IMR-90 (cell line): ENCODE measurements around the gene LAMA3. TPM values are rescaled to one million over a fixed set of nuclear protein-coding genes. Genes with fewer than 3 reads are reported as not detected.

Source experiments
- ATAC-seq: fragments of 200-7000 bp; cut with Tn5 transposase; 2 replicates; pipeline ENCODE4 v1.9.1; 2020; ENCODE audit warnings: low read depth, mild to moderate bottlenecking, moderate library complexity
- BruUV-seq: library from RNA; stranded (reverse); fragments of 400-500 nt; replicated peaks from 2 replicates; lab custom pipeline; 2021; lab: Mats Ljungman, UMichigan
- CTCF ChIA-PET: fragments of 300-600 bp; formaldehyde crosslinking; extraction: SDS; loops from one replicate; lab custom pipeline; 2021; ENCODE audit warnings: antibody characterized with exemption; lab: Yijun Ruan, JAX
- POLR2A ChIA-PET: fragments of 300-600 bp; sonication (Branson Sonifier 250); formaldehyde crosslinking; loops from one replicate; lab custom pipeline; 2022; ENCODE audit warnings: antibody characterized with exemption; ENCODE audit not compliant: unreplicated experiment; lab: Charles Lee
- DNase-seq: peaks from one replicate; pipeline ENCODE4 v3.0.0; 2013
- H2AFZ ChIP-seq: replicated peaks from 2 replicates; pipeline ENCODE3; 2013; ENCODE audit warnings: low read length, mild to moderate bottlenecking; ENCODE audit not compliant: poor library complexity
- H2AK5ac ChIP-seq: 2 replicates; pipeline ENCODE4 v1.6.1; 2013; ENCODE audit warnings: low read depth, low read length, inconsistent platforms
- H2AK9ac ChIP-seq: replicated peaks from 2 replicates; pipeline ENCODE3; 2013; ENCODE audit warnings: mild to moderate bottlenecking, low read depth, low read length, moderate library complexity; ENCODE audit not compliant: poor library complexity
- H2BK120ac ChIP-seq: 2 replicates; pipeline ENCODE4 v1.6.1; 2013; ENCODE audit warnings: low read depth, low read length, inconsistent platforms
- H2BK15ac ChIP-seq: 3 replicates; pipeline ENCODE4 v1.6.1; 2013; ENCODE audit warnings: low read depth, low read length, inconsistent platforms
- H2BK20ac ChIP-seq: 2 replicates; pipeline ENCODE4 v1.6.1; 2013; ENCODE audit warnings: low read depth, mild to moderate bottlenecking, inconsistent platforms, low read length, moderate library complexity
- H2BK5ac ChIP-seq: 2 replicates; pipeline ENCODE4 v1.6.1; 2013; ENCODE audit warnings: mild to moderate bottlenecking, low read depth, low read length, inconsistent platforms; ENCODE audit not compliant: poor library complexity, severe bottlenecking
- H3K14ac ChIP-seq: replicated peaks from 2 replicates; pipeline ENCODE4 v1.6.1; 2013; ENCODE audit warnings: low read depth, low read length, inconsistent platforms
- H3K18ac ChIP-seq: 2 replicates; pipeline ENCODE4 v1.6.1; 2013; ENCODE audit warnings: low read depth, low read length, control low read depth
- H3K23ac ChIP-seq: 2 replicates; pipeline ENCODE4 v1.6.1; 2013; ENCODE audit warnings: low read depth, low read length, inconsistent platforms
- H3K27ac ChIP-seq: 2 replicates; pipeline ENCODE4 v1.5.1; 2013; ENCODE audit warnings: mild to moderate bottlenecking, control low read depth, low read length; ENCODE audit not compliant: insufficient read depth
- H3K27me3 ChIP-seq: 2 replicates; pipeline ENCODE4 v1.6.1; 2013; ENCODE audit warnings: low read length; ENCODE audit not compliant: control insufficient read depth, insufficient read depth
- H3K36me3 ChIP-seq: 2 replicates; pipeline ENCODE4 v1.6.1; 2013; ENCODE audit warnings: low read length, mixed read lengths; ENCODE audit not compliant: control insufficient read depth, insufficient read depth
- H3K4ac ChIP-seq: 2 replicates; pipeline ENCODE4 v1.6.1; 2013; ENCODE audit warnings: low read depth, low read length, inconsistent platforms
- H3K4me1 ChIP-seq: 2 replicates; pipeline ENCODE4 v1.6.1; 2013; ENCODE audit warnings: low read length, mixed read lengths; ENCODE audit not compliant: control insufficient read depth, insufficient read depth
- H3K4me2 ChIP-seq: 2 replicates; pipeline ENCODE4 v1.6.1; 2013; ENCODE audit warnings: low read depth, mild to moderate bottlenecking, control low read depth, low read length, moderate library complexity
- H3K4me3 ChIP-seq: 2 replicates; pipeline ENCODE4 v1.5.1; 2013; ENCODE audit warnings: low read depth, mild to moderate bottlenecking, control low read depth, low read length, moderate library complexity; ENCODE audit not compliant: insufficient read depth
- H3K56ac ChIP-seq: 2 replicates; pipeline ENCODE4 v1.6.1; 2013; ENCODE audit warnings: low read length, inconsistent platforms; ENCODE audit not compliant: insufficient read depth; ENCODE audit errors: extremely low read depth
- H3K79me1 ChIP-seq, 2 experiments: 2 replicates each; pipeline ENCODE4 v1.6.1; 2013; ENCODE audit warnings: low read length in 2 of 2, inconsistent platforms in 1 of 2, low read depth in 1 of 2
- H3K9ac ChIP-seq: 2 replicates; pipeline ENCODE4 v1.6.1; 2013; ENCODE audit warnings: low read depth, low read length, control low read depth
- H3K9me1 ChIP-seq: 2 replicates; pipeline ENCODE4 v1.6.1; 2013; ENCODE audit warnings: low read length, inconsistent platforms; ENCODE audit not compliant: insufficient read depth
- H3K9me3 ChIP-seq: 2 replicates; pipeline ENCODE4 v1.6.1; 2013; ENCODE audit warnings: low read length; ENCODE audit not compliant: control insufficient read depth, insufficient read depth
- H4K20me1 ChIP-seq: 2 replicates; pipeline ENCODE4 v1.6.1; 2013; ENCODE audit warnings: low read length, inconsistent platforms; ENCODE audit not compliant: insufficient read depth
- H4K5ac ChIP-seq: 2 replicates; pipeline ENCODE4 v1.6.1; 2013; ENCODE audit warnings: mild to moderate bottlenecking, low read depth, low read length, control low read depth
- H4K8ac ChIP-seq, 2 experiments: 2 replicates each; pipeline ENCODE4 v1.6.1; 2013; ENCODE audit warnings: low read depth in 2 of 2, low read length in 2 of 2, control low read depth in 1 of 2, inconsistent platforms in 1 of 2
- H4K91ac ChIP-seq: 2 replicates; pipeline ENCODE4 v1.6.1; 2013; ENCODE audit warnings: low read depth, low read length, inconsistent platforms; ENCODE audit not compliant: insufficient read depth
- FOS ChIP-seq: fragments of 150-350 bp; IDR thresholded peaks from 2 replicates; pipeline ENCODE4 v1.6.1; 2016; ENCODE audit warnings: low read depth, low read length
- MAZ ChIP-seq: IDR thresholded peaks from 2 replicates; pipeline ENCODE4 v1.6.1; 2012; ENCODE audit warnings: low read depth, mild to moderate bottlenecking, low read length, improper control_type of control experiment, moderate library complexity, borderline replicate concordance
- MXI1 ChIP-seq: IDR thresholded peaks from 2 replicates; pipeline ENCODE4 v1.6.1; 2012; ENCODE audit warnings: low read depth, mild to moderate bottlenecking, low read length, moderate library complexity, borderline replicate concordance
- NFE2L2 ChIP-seq: fragments of 150-350 bp; IDR thresholded peaks from 2 replicates; pipeline ENCODE4 v1.6.1; 2016; ENCODE audit warnings: low read depth, mild to moderate bottlenecking, low read length
- RAD21 ChIP-seq: IDR thresholded peaks from 2 replicates; pipeline ENCODE4 v1.6.1; 2012; ENCODE audit warnings: low read length, improper control_type of control experiment
- RCOR1 ChIP-seq: IDR thresholded peaks from 2 replicates; pipeline ENCODE4 v1.6.1; 2012; ENCODE audit warnings: mild to moderate bottlenecking, low read length, improper control_type of control experiment; ENCODE audit not compliant: insufficient replicate concordance
- RFX5 ChIP-seq: IDR thresholded peaks from 2 replicates; pipeline ENCODE4 v1.8.0; 2012; ENCODE audit warnings: low read depth, mild to moderate bottlenecking, low read length, moderate library complexity
- WGBS, 2 experiments: methylation state at CpG; one replicate each; pipeline versions ENCODE4 v1.1.5 to v1.1.7; 2013; ENCODE audit warnings: missing lambda C conversion rate in 2 of 2; ENCODE audit not compliant: insufficient read length in 1 of 2; ENCODE audit errors: extremely low coverage in 2 of 2; 5-methylcytosine and 5-hydroxymethylcytosine counted together
- dilution Hi-C: fragments of 300-500 bp; cut with HindIII; formaldehyde crosslinking; loops from one replicate; pipeline ENCODE4 v1.14.3; 2018; ENCODE audit warnings: low sequenced_read_pairs; ENCODE audit not compliant: unreplicated experiment
- in situ Hi-C: fragments of 300-500 bp; cut with MboI; formaldehyde crosslinking; loops from 3 replicates; pipeline ENCODE4 v1.14.3; 2019; ENCODE audit warnings: low sequenced_read_pairs, inconsistent platforms, mixed read lengths
- intact Hi-C: fragments of 100-400 bp; cut with micrococcal nuclease; formaldehyde crosslinking; loops from 2 replicates; pipeline ENCODE4 v1.10.0; 2022
- polyA plus RNA-seq, 3 experiments: library from polyadenylated mRNA; depleted of rRNA; stranded (reverse); fragments of >200 nt; gene quantifications; 2 replicates each; pipeline ENCODE4 v1.2.3, GENCODE V29; 2012; ENCODE audit warnings: low replicate concordance in 1 of 3
- total RNA-seq: library from RNA; depleted of rRNA; stranded (reverse); fragments of >200 nt; gene quantifications from 2 replicates; pipeline ENCODE4 v1.2.3, GENCODE V29; 2012
- TF ChIP-seq, protein P1 (sequence below): fragments of 150-350 bp; IDR thresholded peaks from 2 replicates; pipeline ENCODE4 v1.6.1; 2016; ENCODE audit warnings: low read depth, mild to moderate bottlenecking, low read length, moderate library complexity, borderline replicate concordance

Gene LAMA3
- total and polyA plus RNA-seq, 2 of the 4 experiments (the other 2 are of a cell fraction) = 0.18 to 0.19 TPM

DNA sequence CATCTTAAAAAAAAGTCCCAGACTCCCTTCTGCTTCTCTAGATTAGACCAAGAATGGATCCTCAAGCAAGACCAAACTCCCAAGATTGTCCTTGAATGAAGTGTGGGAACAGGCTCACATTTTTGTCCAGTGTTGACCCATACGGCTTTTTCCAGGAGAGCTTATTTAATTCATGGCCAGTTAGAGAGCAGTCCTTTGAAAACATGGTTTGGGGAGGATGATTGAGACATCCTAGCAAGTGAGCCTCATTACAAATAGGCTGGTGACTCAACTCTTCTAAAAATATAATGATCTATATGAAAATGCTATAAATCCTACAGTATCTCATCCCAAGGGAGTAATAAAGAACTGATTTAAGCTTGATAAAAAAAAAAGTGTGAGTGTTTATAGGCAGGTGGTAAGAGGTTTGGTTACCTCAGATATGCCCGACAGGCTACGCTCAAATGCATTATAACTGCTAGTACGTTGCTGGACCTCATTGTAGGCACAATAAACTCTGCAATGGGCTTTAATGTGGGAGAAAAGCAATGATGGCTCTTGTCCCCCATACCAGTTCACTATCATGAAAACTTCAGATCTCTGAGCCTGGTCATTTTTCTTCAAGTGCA is 43.6 kb upstream of the LAMA3 start:
- Histone ChIP-seq H3K79me1 (no peaks in the 10 kb centered on the region), H2AK9ac (no peak overlapping the region), H2AK5ac (no peak overlapping the region), H2BK15ac (no peak overlapping the region), H3K4me1 (peaks cover 4% of the 10 kb centered on the region; the same call in 1 of the 2 replicates), H3K4ac (no peak overlapping the region), H3K9me1 (no peaks in the 10 kb centered on the region), H3K14ac (no peak overlapping the region), H2BK120ac (no peak overlapping the region), H4K91ac (no peak overlapping the region), H3K4me2 (no peak overlapping the region), H4K8ac (no peak overlapping the region), H2BK5ac (no peak overlapping the region), H4K20me1 (no peaks in the 10 kb centered on the region), H3K18ac (no peak overlapping the region), H2BK20ac (no peak overlapping the region), H3K4me3 (no peak overlapping the region), H3K9me3 (peaks cover 12% of the 10 kb centered on the region), H3K36me3 (no peaks in the 10 kb centered on the region), H3K9ac (no peak overlapping the region), H3K27ac (no peak overlapping the region), H3K23ac (no peak overlapping the region), H3K56ac (no peak overlapping the region), H3K27me3 (peaks cover 37% of the 10 kb centered on the region), H2AFZ (no peak overlapping the region), H4K5ac (no peak overlapping the region)
- no peak for TF ChIP-seq NFE2L2
- no peak for TF ChIP-seq RFX5
- no peak for TF ChIP-seq FOS
- no peak for TF ChIP-seq MXI1
- no peak for TF ChIP-seq RCOR1
- TF ChIP-seq RAD21 = no peak
- TF ChIP-seq, protein P1, sequence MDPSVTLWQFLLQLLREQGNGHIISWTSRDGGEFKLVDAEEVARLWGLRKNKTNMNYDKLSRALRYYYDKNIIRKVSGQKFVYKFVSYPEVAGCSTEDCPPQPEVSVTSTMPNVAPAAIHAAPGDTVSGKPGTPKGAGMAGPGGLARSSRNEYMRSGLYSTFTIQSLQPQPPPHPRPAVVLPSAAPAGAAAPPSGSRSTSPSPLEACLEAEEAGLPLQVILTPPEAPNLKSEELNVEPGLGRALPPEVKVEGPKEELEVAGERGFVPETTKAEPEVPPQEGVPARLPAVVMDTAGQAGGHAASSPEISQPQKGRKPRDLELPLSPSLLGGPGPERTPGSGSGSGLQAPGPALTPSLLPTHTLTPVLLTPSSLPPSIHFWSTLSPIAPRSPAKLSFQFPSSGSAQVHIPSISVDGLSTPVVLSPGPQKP = no peak
- no peak for TF ChIP-seq MAZ
- POLR2A ChIA-PET = no interaction called here
- DNase-seq = no peak
- intact Hi-C loops (no loop called here), dilution Hi-C loops (no loop called here), in situ Hi-C loops (no loop called here)
- no CpG with 5 or more reads among the region's 4 CpGs for WGBS, 2 experiments
- CTCF ChIA-PET = interaction anchor here (0.6 kb wide), 1 partner anchor 21 kb away, joined by 5 read pairs; no protein-coding TSS in a partner anchor
- ATAC-seq = no peak
- BruUV-seq = no TSS peak
